ENCODE results near the gene CREBL2. TPM values are rescaled to one million over a fixed set of nuclear protein-coding genes. Genes with fewer than 3 reads are reported as not detected.

CREBL2 gene
- total RNA-seq, 3 donors from 2014 or later (not counting 1 experiment from before 2014, with no cell fraction given) = 9.0 to 13.1 (median 10.7) TPM

DNA sequence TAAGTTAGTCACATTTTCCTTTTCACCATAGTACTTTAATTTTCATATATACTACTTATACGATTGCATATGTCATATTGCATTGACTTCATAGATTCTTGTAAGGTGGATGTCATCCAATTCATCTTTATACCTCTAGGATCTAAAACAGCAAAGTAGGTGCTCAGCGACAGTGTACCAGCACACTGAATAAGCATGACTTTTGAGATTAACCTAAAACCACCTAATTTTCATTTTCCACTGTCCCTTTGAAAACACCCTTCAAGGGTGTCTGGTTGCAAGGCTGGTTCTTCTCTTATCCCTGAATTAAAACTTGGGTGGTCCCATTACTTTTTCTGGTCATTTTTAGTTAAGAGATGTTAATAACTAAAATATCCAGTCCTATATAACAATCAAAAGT, 79.9 kb downstream of the CREBL2 start:
- Histone ChIP-seq H3K4me1 (ENCODE audit: control insufficient read depth, insufficient read depth, low read length) (no peaks in the 10 kb centered on the region), H3K36me3 (ENCODE audit: control insufficient read depth, insufficient read depth, low read length) (no peaks in the 10 kb centered on the region), H3K9me3 (ENCODE audit: control insufficient read depth, insufficient read depth, low read length) (no peaks in the 10 kb centered on the region), H3K27ac (ENCODE audit: low read length) (no peak overlapping the region), H3K4me3 (ENCODE audit: low read length) (no peak overlapping the region), H3K27me3 (ENCODE audit: control insufficient read depth, insufficient read depth, low read length) (no peaks in the 10 kb centered on the region)
- no peak overlapping the region for H3K4me3 Mint-ChIP-seq
- H3K27me3 Mint-ChIP-seq (ENCODE audit: low read depth in 2 of 2) = no peaks in the 10 kb centered on the region
- ATAC-seq (no peak), DNase-seq (no peak)
- intact Hi-C loops (cut with micrococcal nuclease) = no loop called here
- no peak overlapping the region for H3K27ac Mint-ChIP-seq
- peaks cover 8% of the 10 kb centered on the region in 2 donors for H3K4me1 Mint-ChIP-seq
- TF ChIP-seq, protein P1, sequence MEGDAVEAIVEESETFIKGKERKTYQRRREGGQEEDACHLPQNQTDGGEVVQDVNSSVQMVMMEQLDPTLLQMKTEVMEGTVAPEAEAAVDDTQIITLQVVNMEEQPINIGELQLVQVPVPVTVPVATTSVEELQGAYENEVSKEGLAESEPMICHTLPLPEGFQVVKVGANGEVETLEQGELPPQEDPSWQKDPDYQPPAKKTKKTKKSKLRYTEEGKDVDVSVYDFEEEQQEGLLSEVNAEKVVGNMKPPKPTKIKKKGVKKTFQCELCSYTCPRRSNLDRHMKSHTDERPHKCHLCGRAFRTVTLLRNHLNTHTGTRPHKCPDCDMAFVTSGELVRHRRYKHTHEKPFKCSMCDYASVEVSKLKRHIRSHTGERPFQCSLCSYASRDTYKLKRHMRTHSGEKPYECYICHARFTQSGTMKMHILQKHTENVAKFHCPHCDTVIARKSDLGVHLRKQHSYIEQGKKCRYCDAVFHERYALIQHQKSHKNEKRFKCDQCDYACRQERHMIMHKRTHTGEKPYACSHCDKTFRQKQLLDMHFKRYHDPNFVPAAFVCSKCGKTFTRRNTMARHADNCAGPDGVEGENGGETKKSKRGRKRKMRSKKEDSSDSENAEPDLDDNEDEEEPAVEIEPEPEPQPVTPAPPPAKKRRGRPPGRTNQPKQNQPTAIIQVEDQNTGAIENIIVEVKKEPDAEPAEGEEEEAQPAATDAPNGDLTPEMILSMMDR (IDR thresholded peaks at IDR 0.05) = no peak
- no peaks in the 10 kb centered on the region for H3K36me3 Mint-ChIP-seq
- H3K9me3 Mint-ChIP-seq = no peaks in the 10 kb centered on the region
- WGBS (ENCODE audit: insufficient coverage) = 86% methylated on average over 2 of the region's 2 CpGs

DNA sequence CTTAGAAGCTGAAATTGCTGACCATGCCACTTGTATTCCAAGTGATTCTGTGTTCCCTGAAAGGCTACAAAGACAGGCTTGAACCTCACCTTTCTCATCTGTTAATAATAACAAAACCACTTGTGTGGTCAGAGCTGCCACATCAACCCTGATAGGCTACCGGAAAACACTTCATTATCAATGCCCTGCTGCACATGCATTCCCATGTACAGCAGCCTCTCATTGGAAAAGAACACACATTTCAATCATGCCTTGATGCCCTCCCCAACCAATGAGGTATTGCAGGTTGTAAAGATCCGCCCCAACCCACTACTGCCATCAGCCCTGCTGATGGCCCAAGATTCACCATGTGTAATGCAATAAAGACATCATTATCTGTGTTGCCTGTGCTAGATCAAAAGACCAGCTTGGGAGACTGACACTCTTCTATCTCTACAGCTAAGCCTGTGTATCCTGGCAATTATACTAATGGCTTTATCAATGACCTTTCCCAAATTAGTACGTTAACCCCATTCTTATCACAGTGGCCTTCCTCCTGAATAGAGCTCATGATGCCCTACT, 81.5 kb downstream of the CREBL2 start:
- Histone ChIP-seq H3K9me3 (ENCODE audit: control insufficient read depth, insufficient read depth, low read length) (no peaks in the 10 kb centered on the region), H3K36me3 (ENCODE audit: control insufficient read depth, insufficient read depth, low read length) (no peaks in the 10 kb centered on the region), H3K4me3 (ENCODE audit: low read length) (no peak overlapping the region), H3K4me1 (ENCODE audit: control insufficient read depth, insufficient read depth, low read length) (no peaks in the 10 kb centered on the region), H3K27ac (ENCODE audit: low read length) (no peak overlapping the region), H3K27me3 (ENCODE audit: control insufficient read depth, insufficient read depth, low read length) (no peaks in the 10 kb centered on the region)
- DNase-seq = no peak
- no peaks in the 10 kb centered on the region for H3K36me3 Mint-ChIP-seq
- no peak overlapping the region for H3K27ac Mint-ChIP-seq
- no peak overlapping the region for H3K4me3 Mint-ChIP-seq
- H3K9me3 Mint-ChIP-seq = no peaks in the 10 kb centered on the region
- no peaks in the 10 kb centered on the region for H3K27me3 Mint-ChIP-seq (ENCODE audit: low read depth in 2 of 2)
- TF ChIP-seq, protein P1 (IDR thresholded peaks at IDR 0.05) = no peak
- ATAC-seq = no peak
- intact Hi-C loops (cut with micrococcal nuclease) = no loop called here
- WGBS (ENCODE audit: insufficient coverage) = 93% methylated on average over 3 of the region's 3 CpGs
- H3K4me1 Mint-ChIP-seq = peaks cover 23 to 25% of the 10 kb centered on the region in 2 donors

Other genes with a start within 250 kb of the CREBL2 start
- 10 to 100 TPM in 1 of 3 donors, 1 to 10 TPM in 2; 6.9 to 19.9 (median 10.0) TPM for gene DUSP16, start 49.0 kb upstream of the CREBL2 start, total RNA-seq
- 1 to 10 TPM in 2 of 3 donors, under 1 TPM in 1; 0.45 to 2.6 (median 2.2) TPM for gene GPR19, start 84.3 kb downstream of the CREBL2 start, total RNA-seq
- gene CDKN1B, start 105.5 kb downstream of the CREBL2 start, total RNA-seq = 100 to 1,000 TPM; 119 to 207 (median 130) TPM
- 1 to 10 TPM in 2 of 3 donors, under 1 TPM in 1; 0.70 to 1.6 (median 1.6) TPM for gene APOLD1, start 173.8 kb downstream of the CREBL2 start, total RNA-seq
- 100 to 1,000 TPM in 2 of 3 donors, 10 to 100 TPM in 1; 98.9 to 120 (median 114) TPM for gene DDX47, start 201.5 kb downstream of the CREBL2 start, total RNA-seq

Measured in natural killer cell (primary cell).